Hematopoietic multipotent progenitor cell treated with erythropoietin and hydrocortisone succinate and interleukin-3 and kit ligand, for 17 days (in vitro differentiated cells): Measurements from ENCODE around the gene CACNA1C.

Experiments used
- DNase-seq: peaks from one replicate; pipeline ENCODE4 v3.0.0-alpha.2; 2015; ENCODE audit warnings: low spot score

Gene CACNA1C

GRCh38 chr12:2457215-2457932, 404.6 kb downstream of the CACNA1C start:
- DNase-seq, result no peak

DNA sequence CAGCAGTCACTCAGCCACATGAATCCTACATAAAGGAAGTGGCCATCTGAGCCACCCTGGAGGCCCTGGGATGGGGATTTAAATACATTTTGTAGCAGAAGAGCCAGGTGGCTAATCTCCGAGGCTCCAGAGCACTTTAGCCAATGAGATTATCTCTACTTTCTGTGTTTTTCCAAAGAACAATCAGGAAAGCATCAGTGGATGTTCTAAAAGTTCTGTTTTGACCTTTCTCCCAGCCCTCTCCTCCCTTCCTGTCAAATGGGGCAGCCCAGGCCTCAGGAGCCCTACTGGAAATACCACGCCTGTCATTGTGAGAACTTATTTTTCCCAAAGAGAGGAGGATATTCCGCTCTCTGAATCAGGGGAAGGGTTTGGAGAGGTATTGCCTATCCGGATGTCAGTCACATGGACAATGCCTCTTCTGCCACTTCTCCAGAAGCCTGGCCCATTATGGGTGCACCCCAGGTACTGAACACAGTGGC, 405.2 kb downstream of the CACNA1C start:
- no peak for DNase-seq

DNA sequence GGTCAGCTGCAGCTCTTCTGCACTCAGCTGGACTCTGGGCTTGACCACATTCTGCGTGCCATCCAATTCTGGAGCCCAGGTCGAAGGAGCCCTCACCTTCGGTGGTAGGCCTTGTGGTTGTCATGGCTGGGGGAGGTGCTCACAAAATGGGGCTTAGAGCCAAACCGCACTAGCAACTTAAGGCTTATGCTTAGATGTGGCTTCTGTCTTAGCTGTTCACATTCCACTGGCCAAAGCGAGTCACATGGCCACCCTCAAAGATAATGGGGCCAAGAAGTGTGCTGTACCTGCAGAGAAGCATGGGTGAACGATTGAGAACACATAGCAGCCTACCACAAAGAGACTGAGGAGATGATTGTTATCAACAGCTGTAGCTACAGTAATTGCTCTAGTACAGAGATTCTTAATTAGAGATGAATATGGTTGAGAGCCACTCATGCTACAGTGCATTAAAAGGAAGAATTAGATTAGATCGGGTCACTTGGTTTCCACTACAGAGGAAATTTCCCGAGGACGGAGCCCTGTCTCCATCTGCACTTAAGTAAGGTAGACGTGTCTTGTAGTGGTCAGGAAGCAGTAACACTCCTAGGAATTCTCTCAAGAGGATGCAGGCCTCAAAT, 407.4 kb downstream of the CACNA1C start:
- DNase-seq, result no peak

- DNase-seq, result no peak
Measured at GRCh38 chr12:2461046-2461445, 408.3 kb downstream of the CACNA1C start.

GRCh38 chr12:2461645-2462044, 408.9 kb downstream of the CACNA1C start:
- DNase-seq, result no peak

DNA sequence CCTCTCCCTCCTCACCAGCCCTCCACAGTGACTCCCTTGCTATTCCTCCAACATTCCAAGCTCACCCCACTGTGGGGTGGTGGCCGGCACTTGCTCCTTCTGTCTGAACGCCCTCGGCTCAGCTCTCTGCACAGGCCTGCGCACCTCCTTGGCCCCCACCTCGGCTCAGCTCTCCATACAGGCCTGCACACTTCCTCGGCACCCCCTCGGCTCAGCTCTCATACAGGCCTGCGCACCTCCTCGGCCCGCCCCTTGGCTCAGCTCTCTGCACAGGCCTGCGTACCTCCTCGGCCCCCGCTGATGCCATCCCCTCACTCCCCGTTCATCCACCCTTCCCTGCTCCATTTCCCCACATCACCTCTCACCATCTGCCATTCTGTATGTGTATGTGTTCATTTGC, 409.3 kb downstream of the CACNA1C start:
- DNase-seq, result no peak

- no peak for DNase-seq
Measured at GRCh38 chr12:2463719-2464118, 410.9 kb downstream of the CACNA1C start.

- DNase-seq, result no peak
Measured at GRCh38 chr12:2465681-2466080, 412.9 kb downstream of the CACNA1C start.

DNA sequence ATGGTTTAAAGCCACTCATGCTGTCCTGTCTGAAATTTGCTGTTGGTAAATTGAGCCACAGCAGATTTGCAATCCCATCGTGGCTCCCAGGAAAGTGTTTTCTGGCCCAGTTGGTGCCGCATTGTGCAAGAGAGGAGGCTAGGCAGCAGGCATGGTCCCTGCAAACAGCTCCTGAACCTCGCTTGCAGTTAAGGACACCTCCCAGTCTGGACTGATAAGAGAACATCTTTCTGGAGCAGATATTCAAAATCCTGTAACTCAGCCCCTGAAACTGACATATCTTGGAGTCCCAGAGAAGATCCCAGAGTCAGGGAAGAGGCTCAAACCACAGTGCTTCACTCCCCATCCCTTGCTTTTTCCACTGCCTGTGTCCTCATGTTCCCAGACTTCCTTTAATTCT, 413.4 kb downstream of the CACNA1C start:
- no peak for DNase-seq

DNA sequence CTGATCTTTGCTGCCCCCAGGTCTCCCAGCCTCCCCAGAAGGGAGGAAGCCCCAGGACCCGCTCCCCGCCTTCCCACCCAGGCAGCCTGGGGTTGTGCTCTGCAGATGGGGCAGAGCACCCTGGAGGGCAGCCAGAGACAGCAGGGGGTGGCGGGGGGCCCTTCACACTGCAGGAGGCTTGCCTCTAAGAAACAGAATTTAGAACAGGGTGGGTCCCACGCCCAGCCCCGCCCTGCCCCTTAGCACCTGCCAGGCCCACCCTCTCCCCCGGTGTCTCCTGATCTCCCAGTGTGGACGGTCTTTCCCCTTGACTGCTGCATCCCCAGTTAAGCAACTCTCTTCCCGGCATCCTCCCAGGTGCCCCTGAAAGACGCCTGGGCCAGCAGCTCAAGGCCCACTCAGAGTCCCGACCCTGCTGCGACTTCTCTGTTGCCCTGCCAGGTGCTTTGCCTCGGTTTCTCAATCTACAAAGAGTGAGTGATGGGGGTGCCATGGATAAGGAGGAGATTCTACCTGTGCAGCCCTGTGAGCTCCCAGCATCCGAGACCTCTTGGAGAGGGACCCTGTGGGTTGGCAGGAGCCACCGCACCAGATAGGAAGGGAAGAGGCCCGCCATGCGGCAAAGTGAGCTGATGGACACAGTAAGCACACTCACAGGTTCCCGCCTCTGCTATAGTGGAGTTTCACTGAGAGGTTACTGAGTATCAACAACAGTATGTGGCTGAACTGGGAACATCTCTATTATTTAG, 414.8 kb downstream of the CACNA1C start:
- no peak for DNase-seq

- DNase-seq, result no peak
Measured at GRCh38 chr12:2475984-2476383, 423.2 kb downstream of the CACNA1C start.

DNA sequence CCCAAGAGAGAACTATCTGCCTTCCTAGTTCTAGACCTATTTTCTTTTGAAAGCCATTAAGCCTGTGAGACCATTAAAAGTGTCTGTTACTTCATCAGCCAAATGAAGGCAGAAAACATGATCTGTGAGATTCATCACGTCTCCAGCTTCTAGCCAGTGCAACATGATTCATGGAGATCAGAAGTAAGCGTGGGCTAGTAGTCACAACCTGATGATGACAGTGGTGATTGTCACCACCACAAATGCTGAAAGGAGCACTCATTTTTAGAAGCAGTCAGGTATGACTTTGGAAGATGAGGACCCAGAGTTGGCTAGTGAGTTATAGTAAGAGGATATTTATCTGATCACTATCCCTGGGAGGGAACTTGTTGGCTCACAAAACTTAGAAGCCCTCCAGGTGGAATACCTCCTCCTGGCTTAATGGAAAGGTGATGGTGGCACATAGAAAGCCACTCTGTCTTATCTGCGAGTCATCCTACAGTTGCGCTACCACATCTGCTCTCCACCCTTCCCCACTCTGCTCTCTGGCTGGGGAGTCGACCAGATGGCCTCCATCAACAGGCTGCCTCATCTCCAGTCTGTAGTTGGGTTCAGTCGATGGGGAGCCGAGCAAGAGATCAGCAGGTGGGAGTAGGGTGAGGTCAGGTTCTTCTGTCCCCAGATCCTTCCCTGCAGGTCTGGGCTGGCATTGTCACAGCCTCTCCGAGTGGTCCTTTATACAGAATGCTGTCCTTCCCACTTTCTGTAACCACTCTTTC, 424.4 kb downstream of the CACNA1C start:
- no peak for DNase-seq

- DNase-seq, result no peak
Measured at GRCh38 chr12:2479851-2480535, 427.2 kb downstream of the CACNA1C start.

DNA sequence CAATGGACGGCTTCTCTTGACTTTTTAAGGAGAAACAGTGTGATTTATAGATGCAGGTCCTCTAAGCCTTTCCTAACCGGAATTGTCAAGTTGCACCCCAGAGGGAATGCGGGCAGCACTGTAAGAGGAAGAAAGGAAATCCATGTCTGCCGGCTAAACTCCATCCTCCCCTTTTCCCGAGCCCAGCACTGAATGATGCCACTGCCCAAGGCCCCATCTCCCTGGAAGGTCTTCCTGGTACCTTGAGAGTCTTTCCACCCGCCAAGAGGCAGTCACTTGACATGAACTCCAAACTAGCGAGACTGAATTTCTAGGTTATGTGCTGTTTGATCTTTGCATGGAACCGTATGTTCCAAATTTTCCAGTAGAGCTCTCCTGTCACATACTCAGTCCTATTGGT, 428.6 kb downstream of the CACNA1C start:
- no peak for DNase-seq

- no peak for DNase-seq
Measured at GRCh38 chr12:2481951-2482350, 429.2 kb downstream of the CACNA1C start.

GRCh38 chr12:2482938-2483660, 430.3 kb downstream of the CACNA1C start:
- DNase-seq, result no peak

DNA sequence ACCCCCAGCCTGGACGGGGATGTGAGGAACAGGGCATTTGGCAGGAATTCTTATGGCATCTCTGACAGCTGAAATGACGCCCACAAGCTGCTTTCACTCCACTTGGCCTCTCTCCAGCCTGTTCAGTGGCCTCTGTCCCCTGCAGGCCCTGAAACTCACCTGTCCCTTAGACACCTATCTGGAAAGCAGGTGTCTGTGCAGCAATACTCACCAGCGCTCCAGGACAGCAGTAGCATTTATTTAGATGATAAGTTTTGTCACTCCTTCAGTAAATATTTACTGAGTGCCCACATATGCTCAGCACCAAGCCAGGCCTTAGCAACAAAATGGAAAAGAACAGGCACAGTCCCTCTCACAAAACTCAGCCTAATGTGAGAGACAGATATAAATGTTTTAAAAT, 430.9 kb downstream of the CACNA1C start:
- no peak for DNase-seq

DNA sequence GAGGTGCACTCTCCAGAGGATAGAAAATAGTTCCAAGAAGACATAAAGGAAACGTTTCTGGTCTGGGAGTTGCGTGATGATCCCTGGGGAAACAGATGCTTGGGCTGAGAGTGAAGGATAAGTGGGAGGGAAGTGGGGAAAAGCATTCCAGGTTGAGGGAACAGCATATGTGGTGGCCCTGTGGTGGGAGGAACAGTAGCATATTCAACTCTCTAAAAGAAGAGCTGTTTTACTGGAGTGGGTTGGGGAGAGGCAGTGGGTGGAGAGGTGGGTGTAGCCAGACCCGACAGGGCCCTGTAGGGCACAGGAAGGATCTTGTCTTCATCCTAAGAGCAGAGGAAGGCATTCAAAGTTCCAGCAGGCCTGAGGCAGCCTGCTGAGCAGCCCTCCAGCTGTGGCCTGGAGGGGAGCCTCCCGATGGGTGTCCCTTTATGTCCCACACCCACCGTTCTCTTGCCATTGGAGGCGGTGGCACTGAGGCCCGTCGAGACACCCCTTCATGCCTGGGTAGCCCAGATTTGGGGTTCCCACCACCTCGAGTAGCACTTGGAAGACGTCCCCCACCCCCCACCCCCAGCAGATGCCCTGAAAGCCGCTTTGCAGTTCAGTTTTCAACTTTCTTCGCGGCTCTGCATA, 431.5 kb downstream of the CACNA1C start:
- no peak for DNase-seq

DNA sequence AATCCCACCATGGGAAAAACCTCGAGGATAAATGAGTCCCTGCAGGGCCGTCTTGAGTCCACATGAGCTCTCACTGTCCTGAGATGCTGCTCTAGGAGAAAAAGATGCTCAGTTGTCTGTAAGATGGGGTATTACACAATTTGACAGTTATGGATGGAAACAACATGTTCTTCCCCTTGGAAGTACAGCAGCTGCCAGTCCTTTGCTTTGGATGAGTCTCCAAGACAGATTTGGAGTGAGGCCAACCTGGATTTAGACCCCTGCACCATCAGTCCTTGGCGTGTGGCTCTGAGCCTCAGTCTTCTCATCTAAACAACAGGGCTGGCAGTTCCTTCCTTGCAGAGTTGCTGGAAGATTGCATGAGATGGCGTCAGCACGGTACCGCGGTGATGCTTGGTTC, 432.9 kb downstream of the CACNA1C start:
- DNase-seq, result no peak

- no peak for DNase-seq
Measured at GRCh38 chr12:2486796-2487195, 434.0 kb downstream of the CACNA1C start.

- DNase-seq, result no peak
Measured at GRCh38 chr12:2487278-2487677, 434.5 kb downstream of the CACNA1C start.
